Measurements from ENCODE around the gene EXD1.

Gene EXD1, protein sequence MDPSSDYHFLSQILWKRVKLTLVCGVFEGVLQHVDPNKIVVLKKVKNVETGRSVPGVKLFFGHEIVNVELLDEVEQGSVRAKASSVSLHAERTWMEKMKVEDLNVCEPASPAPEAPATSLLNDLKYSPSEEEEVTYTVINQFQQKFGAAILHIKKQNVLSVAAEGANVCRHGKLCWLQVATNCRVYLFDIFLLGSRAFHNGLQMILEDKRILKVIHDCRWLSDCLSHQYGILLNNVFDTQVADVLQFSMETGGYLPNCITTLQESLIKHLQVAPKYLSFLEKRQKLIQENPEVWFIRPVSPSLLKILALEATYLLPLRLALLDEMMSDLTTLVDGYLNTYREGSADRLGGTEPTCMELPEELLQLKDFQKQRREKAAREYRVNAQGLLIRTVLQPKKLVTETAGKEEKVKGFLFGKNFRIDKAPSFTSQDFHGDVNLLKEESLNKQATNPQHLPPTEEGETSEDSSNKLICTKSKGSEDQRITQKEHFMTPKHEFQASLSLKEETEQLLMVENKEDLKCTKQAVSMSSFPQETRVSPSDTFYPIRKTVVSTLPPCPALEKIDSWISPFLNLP

DNA sequence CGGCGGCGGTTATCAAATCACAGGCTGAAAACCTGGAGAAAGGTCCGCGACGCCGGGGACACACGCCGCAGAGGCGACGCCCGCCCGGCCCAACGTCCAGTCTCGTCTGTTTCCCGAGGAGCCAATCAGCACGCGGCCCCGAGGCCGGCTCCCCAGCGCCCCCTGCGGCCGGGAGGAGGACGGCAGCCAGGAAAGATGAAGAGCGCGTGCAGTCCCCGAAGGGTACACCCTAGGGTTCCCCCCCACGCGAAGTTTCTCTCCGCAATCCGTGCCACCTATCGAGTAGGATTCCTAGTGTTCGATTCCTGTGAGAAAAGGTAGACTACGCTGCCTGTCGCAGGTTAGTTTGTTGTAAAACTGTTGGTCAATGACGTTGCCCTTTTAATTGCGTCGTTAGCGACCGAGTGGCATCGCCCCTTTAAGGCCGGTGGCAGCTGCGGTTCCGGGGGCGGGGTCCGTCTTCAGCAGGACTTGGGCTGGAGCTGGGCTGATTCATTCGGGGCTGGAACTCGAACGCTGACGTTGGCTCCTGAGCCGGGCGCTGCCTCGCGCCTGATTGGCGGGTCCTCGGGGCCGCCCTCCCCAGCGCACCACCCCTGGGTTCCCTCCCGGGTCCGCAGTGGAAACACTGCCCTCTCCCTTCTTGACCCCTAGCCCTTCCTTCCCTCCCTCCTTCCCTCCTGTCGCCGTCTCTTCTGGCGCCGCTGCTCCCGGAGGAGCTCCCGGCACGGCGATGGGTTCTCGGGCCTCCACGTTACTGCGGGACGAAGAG is at the start of gene EXD1, which contains the start of gene CHP1:
Gene EXD1 (minus strand): TSS at position 108 of the 772 bp plus-strand sequence. CDS start 4,182 bp downstream, outside the sequence.
Gene CHP1 (plus strand): TSS at position 619 of the 772 bp plus-strand sequence. CDS start 115 bp downstream, at position 734.
- TF ChIP-seq RAD21 (IDR thresholded peaks at IDR 0.05; ENCODE audit: low read depth), result no peak; the same call in 1 of the 2 replicates
- TF ChIP-seq EP300 (IDR thresholded peaks at IDR 0.05; ENCODE audit: borderline replicate concordance), result no peak
- TF ChIP-seq CEBPB (IDR thresholded peaks at IDR 0.05), result no peak
- peak; percentile 53 for TF ChIP-seq TCF12 (IDR thresholded peaks at IDR 0.05; ENCODE audit: low read depth)
- TF ChIP-seq FOXM1 (IDR thresholded peaks at IDR 0.05; ENCODE audit: borderline replicate concordance, low read depth), result no peak
- TF ChIP-seq ZBTB7A (IDR thresholded peaks at IDR 0.05; ENCODE audit: low read depth), result 0 out of 2 replicates have a peak, but pooled peaks have one; percentile 27
- peak; percentile 67 for TF ChIP-seq TAF1 (IDR thresholded peaks at IDR 0.05; ENCODE audit: low read depth)
- TF ChIP-seq NFIC (IDR thresholded peaks at IDR 0.05), result no peak; the same call in 1 of the 2 replicates
- TF ChIP-seq, protein P1, sequence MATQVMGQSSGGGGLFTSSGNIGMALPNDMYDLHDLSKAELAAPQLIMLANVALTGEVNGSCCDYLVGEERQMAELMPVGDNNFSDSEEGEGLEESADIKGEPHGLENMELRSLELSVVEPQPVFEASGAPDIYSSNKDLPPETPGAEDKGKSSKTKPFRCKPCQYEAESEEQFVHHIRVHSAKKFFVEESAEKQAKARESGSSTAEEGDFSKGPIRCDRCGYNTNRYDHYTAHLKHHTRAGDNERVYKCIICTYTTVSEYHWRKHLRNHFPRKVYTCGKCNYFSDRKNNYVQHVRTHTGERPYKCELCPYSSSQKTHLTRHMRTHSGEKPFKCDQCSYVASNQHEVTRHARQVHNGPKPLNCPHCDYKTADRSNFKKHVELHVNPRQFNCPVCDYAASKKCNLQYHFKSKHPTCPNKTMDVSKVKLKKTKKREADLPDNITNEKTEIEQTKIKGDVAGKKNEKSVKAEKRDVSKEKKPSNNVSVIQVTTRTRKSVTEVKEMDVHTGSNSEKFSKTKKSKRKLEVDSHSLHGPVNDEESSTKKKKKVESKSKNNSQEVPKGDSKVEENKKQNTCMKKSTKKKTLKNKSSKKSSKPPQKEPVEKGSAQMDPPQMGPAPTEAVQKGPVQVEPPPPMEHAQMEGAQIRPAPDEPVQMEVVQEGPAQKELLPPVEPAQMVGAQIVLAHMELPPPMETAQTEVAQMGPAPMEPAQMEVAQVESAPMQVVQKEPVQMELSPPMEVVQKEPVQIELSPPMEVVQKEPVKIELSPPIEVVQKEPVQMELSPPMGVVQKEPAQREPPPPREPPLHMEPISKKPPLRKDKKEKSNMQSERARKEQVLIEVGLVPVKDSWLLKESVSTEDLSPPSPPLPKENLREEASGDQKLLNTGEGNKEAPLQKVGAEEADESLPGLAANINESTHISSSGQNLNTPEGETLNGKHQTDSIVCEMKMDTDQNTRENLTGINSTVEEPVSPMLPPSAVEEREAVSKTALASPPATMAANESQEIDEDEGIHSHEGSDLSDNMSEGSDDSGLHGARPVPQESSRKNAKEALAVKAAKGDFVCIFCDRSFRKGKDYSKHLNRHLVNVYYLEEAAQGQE (IDR thresholded peaks at IDR 0.05; ENCODE audit: low read depth), result no peak
- TF ChIP-seq CREB1 (IDR thresholded peaks at IDR 0.05; ENCODE audit: low read depth), result peak; percentile 20; the same call in 1 of the 2 replicates
- 0 out of 2 replicates have a peak, but pooled peaks have one; percentile 34 for TF ChIP-seq YY1 (IDR thresholded peaks at IDR 0.05; ENCODE audit: low read depth)
- TF ChIP-seq, protein P2, sequence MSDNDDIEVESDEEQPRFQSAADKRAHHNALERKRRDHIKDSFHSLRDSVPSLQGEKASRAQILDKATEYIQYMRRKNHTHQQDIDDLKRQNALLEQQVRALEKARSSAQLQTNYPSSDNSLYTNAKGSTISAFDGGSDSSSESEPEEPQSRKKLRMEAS (IDR thresholded peaks at IDR 0.05), result peak; percentile 99
- TF ChIP-seq, protein P3, sequence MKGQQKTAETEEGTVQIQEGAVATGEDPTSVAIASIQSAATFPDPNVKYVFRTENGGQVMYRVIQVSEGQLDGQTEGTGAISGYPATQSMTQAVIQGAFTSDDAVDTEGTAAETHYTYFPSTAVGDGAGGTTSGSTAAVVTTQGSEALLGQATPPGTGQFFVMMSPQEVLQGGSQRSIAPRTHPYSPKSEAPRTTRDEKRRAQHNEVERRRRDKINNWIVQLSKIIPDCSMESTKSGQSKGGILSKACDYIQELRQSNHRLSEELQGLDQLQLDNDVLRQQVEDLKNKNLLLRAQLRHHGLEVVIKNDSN (IDR thresholded peaks at IDR 0.05), result 0 out of 2 replicates have a peak, but pooled peaks have one; percentile 17
- TF ChIP-seq TEAD4 (IDR thresholded peaks at IDR 0.05), result 0 out of 2 replicates have a peak, but pooled peaks have one; percentile 17
- no peak for TF ChIP-seq EGR1 (IDR thresholded peaks at IDR 0.05)

DNA sequence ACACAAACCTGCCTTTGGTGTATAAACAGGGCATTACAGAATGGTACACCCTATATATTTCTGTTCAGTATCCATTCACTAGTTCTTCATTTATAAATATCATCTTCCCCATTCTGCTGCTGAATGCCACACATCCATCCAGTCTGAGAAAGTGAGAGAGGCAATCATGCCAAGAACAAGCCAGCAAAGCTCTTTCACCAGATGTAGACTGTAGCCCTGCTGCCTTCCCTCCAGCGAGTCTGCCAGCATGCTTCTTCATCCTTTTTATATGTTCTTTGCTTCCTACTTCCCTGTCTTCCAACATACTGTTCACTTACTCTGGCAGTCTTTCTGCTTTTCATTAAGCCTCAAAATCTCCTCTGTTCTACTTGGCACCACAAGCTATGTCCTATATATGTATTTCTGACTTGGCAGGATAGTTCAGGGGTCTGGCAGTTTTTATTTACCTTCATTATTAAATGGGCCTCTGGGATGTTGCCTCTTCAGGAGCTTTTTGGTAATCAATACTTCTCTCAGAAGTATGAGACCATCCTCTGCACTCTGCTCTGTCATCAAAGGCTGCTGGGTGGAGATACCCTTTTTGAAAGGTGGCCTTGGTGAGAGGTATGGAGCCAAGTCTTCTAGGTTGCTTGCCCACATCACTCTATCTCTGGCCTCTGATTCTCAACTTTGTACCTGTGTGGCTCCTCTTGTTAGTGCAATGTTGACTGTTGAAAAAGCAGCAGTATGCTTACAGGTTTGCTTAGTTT is 49.2 kb upstream of the EXD1 start:
- no peak for TF ChIP-seq EP300 (IDR thresholded peaks at IDR 0.05; ENCODE audit: borderline replicate concordance)
- no peak for TF ChIP-seq FOXM1 (IDR thresholded peaks at IDR 0.05; ENCODE audit: borderline replicate concordance, low read depth)
- no peak for TF ChIP-seq TCF12 (IDR thresholded peaks at IDR 0.05; ENCODE audit: low read depth)
- TF ChIP-seq, protein P2 (IDR thresholded peaks at IDR 0.05), result no peak
- TF ChIP-seq ZBTB7A (IDR thresholded peaks at IDR 0.05; ENCODE audit: low read depth), result no peak
- TF ChIP-seq, protein P1 (IDR thresholded peaks at IDR 0.05; ENCODE audit: low read depth), result no peak
- TF ChIP-seq, protein P3 (IDR thresholded peaks at IDR 0.05), result no peak

DNA sequence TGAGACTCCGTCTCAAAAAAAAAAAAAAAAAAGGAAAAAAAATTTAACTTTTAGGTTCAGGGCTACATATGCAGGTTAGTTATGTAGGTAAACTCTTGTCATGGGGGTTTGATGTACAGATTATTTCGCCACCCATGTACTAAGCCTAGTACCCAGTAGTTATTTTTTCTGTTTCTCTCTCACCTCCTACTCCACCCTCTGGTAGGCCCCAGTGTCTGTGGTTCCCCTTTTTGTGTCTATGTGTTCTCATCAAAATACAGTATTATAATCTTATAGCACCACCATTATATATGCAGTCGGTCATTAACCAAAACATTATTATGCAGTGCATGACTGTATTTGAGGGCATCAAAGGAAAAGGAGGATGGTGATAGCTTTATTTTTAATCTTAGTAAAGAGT is 47.8 kb upstream of the EXD1 start:
- no peak for TF ChIP-seq TCF12 (IDR thresholded peaks at IDR 0.05; ENCODE audit: low read depth)
- TF ChIP-seq, protein P1 (IDR thresholded peaks at IDR 0.05; ENCODE audit: low read depth), result no peak
- TF ChIP-seq NFIC (IDR thresholded peaks at IDR 0.05), result no peak
- no peak for TF ChIP-seq EGR1 (IDR thresholded peaks at IDR 0.05)
- TF ChIP-seq, protein P2 (IDR thresholded peaks at IDR 0.05), result no peak
- TF ChIP-seq TEAD4 (IDR thresholded peaks at IDR 0.05), result no peak
- no peak for TF ChIP-seq ZBTB7A (IDR thresholded peaks at IDR 0.05; ENCODE audit: low read depth)
- no peak for TF ChIP-seq CREB1 (IDR thresholded peaks at IDR 0.05; ENCODE audit: low read depth)
- TF ChIP-seq FOXM1 (IDR thresholded peaks at IDR 0.05; ENCODE audit: borderline replicate concordance, low read depth), result no peak
- no peak for TF ChIP-seq EP300 (IDR thresholded peaks at IDR 0.05; ENCODE audit: borderline replicate concordance)
- TF ChIP-seq RAD21 (IDR thresholded peaks at IDR 0.05; ENCODE audit: low read depth), result no peak
